ENCODE data around the gene TCF25. TPM values are rescaled to one million over a fixed set of nuclear protein-coding genes. Genes with fewer than 3 reads are reported as not detected.
"Not testable (repeated sequence)": the region's sequence is repeated elsewhere in the genome, so short reads cannot be mapped to it uniquely, and the experiment has no call there.

The TCF25 gene
- total RNA-seq, 1 donor from 2014 or later: 83.8 TPM

DNA sequence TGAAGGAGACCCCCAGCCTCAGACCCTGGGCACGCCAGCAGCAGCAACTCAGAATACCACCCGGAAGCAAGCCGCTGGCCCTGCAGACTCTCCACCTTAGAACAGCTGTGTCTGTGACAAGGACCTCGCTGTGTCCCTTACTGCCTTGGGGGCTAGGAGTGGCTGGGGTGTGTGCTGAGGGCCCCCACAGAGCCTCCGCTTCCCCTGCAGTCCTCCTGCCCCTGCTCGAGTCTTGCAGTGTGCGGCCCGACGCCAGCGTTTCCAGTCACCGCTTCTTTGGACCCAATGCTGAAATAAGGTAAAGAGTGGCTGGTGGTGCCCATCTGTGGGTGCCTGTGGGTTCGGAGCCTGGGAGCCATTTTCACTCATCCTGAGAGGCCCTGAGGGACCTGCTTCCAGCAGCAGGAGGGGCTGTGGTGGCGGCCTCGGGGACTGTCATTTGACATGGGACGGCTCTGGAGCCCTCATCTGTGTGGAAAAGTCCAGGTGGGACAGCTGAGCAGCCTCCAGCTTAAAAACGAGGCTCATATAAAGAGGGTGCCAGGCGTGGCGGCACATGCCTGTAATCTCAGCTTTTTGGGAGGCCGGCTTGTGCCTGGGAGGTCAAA lies 30.6 kb downstream of the TCF25 start:
- no peak for DNase-seq (ENCODE audit: low spot score)

GRCh38 chr16:89904606-89905510 lies 31.5 kb downstream of the TCF25 start:
- DNase-seq (ENCODE audit: low spot score) (no peak), ATAC-seq (peak; percentile 8)

More for the DNA sequence above, 30.6 kb downstream of the TCF25 start:
- ATAC-seq: peak; percentile 8

- ATAC-seq (no peak), DNase-seq (ENCODE audit: low spot score) (no peak)
Observed at GRCh38 chr16:89905511-89906139, 32.2 kb downstream of the TCF25 start.

DNA sequence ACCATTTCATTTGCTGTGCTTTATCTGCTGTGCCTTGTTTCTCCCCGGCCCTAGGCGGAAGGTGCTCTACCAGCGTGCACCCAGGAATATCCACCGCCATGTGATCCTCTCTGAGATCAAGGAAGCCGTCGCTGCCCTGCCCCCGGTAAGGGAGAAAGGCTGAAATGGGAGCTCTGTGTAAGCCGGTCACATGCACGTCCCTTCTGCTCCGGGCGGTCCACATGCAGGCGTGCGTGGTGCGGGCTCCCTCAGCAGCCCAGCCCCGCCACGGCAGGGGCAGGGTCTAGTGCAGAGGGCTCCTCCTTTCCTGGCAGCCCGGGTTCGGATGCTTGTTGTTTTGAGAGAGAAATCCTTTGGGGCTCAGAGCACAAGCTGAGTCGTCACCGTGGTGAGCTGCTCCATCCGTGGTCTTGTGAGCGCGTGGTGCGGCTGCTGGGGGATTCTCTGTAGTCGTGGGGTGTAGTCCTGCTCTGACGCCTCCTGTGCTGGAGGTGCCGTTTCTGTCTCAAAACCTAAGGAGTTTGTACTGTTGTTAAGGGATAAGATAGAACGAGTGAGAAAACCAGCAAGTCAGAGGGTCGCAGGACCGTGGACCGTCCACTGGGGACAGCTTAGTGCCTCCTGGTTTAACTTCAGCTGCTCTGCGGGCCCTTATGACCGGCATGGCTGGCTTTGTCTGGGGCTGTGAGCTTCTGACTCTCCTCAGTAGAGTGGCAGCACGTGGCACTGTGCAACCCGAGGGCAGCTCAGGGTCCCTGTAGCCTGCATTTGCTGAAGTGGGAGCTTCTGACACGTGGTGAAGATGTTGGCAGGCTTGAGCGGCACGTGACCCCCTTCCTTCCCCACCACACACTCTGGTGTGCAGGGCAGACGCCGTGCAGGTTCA lies 33.0 kb downstream of the TCF25 start:
- no peak for DNase-seq (ENCODE audit: low spot score)
- no peak for ATAC-seq

DNA sequence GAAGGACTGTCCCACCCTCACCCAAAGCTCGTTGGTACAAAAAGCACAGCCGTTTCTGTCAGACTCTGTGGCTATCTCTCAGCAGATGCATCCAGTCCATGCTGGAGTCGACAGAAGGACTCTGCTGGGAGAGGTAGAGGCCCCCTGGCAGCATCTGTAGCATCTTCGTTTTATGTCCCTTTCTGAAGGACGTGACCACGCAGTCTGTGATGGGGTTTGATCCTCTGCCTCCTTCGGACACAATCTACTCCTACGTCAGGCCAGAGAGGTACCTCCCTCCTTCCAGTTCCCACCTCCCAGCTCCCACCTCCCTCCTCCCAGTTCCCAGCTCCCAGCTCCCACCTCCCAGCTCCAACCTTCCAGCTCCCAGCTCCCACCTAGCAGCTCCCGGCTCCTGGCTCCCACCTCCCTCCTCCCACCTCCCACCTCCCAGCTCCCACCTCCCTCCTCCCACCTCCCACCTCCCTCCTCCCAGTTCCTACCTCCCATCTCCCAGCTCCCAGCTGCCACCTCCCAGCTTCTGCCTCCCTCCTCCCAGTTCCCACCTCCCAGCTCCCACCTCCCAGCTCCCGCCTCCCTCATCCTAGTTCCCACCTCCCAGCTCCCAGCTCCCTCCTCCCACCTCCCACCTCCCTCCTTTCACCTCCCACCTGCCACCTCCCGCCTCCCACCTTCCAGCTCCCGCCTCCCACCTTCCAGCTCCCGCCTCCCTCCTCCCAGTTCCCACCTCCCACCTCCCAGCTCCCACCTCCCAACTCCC lies 33.8 kb downstream of the TCF25 start:
- DNase-seq (ENCODE audit: low spot score) (no peak), ATAC-seq (no peak)

DNA sequence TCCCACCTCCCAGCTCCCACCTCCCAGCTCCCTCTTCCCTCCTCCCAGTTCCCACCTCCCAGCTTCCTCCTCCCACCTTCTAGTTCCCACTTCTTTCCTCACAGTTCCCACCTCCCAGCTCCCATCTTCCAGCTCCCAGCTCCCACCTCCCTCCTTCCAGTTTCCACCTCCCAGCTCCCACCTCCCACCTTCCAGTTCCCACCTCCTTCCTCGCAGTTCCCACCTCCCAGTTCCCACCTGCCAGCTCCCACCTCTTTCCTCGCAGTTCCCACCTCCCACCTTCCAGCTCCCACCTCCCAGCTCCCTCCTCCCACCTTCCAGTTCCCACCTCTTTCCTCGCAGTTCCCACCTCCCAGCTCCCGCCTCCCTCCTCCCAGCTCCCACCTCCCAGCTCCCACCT lies 34.8 kb downstream of the TCF25 start:
- DNase-seq (ENCODE audit: low spot score) (no peak), ATAC-seq (no peak)

DNA sequence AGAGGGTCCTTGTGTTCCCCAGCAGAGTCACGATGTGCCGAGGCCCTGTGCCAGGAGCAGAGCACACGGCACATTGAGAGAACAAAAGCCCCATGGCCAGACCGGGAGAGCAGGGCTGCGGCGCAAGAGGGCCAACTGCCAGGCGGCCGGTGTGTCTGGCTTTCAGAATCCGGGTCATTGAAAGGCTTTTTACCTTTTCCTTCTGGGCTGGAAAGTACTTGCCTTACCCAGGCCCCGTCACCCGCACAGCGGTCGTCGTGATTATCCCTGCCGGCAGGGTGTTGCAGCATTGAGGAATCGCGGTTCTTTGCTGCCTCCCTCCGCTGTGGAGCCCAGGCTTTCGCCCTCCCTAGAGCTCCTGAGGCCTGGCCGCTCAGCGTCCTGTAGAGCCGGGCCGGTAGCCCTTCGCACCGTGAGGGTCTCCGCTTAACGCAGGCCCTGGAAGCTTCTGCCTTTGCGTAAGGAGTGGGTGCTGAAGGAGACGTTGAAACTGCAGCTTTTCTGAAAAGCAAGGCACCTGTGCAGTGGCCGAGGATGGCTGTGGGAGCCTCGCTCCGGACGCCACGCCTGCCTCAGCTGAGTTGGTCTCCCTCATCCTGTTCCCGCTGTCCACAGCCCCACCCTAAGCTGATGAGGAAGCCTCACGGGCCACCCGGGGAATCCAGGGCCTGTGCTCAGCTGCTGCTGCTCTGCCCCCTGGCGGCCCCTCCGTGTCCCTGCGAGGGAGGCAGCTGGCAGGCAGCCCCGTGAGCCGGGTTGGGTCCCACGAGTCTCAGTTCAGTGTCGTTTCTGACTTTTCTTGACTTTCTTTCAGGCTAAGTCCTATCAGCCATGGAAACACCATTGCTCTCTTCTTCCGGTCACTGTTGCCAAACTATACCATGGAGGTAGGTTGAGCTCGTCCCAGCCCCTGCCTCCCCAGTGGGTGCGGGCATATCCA lies 36.7 kb downstream of the TCF25 start:
- DNase-seq (ENCODE audit: low spot score) (peak; percentile 69), ATAC-seq (peak; percentile 81)

DNA sequence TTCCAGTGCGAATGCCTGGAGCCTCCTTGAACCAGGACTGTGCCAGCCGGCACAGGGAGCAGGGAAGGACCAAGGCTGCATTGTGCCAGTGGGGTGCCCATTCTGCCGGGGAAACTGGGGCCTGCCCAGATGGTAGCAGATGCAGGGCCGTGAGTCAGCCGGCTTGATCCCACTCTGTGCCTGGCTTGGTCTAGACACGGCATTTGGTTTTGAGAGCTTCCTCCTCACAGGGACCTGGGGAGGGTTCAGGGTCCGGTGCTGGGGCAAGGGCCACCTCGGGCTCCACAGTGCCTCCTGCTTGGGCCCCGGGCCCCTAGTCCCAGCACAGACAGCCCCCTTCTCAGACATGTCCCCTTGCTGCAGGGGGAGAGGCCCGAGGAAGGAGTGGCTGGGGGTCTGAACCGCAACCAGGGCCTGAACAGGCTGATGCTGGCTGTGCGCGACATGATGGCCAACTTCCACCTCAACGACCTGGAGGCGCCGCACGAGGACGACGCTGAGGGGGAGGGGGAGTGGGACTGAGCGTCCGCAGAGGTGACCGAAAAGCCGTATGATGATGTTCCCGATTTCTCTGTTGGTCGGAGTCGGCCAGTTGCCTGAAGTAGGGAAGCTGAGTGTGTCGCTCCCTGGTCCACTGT lies 37.4 kb downstream of the TCF25 start:
- no peak for DNase-seq (ENCODE audit: low spot score)

GRCh38 chr16:89911375-89911774 lies 38.0 kb downstream of the TCF25 start:
- DNase-seq (ENCODE audit: low spot score) (no peak), ATAC-seq (no peak)

More for the DNA sequence above, 37.4 kb downstream of the TCF25 start:
- no peak for ATAC-seq

GRCh38 chr16:89912143-89912542 lies 38.8 kb downstream of the TCF25 start:
- DNase-seq (ENCODE audit: low spot score): no peak

GRCh38 chr16:89912627-89913026 lies 39.2 kb downstream of the TCF25 start:
- ATAC-seq: no peak
- no peak for DNase-seq (ENCODE audit: low spot score)

More at GRCh38 chr16:89912143-89912542, 38.8 kb downstream of the TCF25 start:
- no peak for ATAC-seq

GRCh38 chr16:89913408-89914387 lies 40.3 kb downstream of the TCF25 start:
- DNase-seq (ENCODE audit: low spot score): no peak
- no peak for ATAC-seq

GRCh38 chr16:89914642-89915285 lies 41.4 kb downstream of the TCF25 start:
- ATAC-seq; DNase-seq (ENCODE audit: low spot score): not testable (repeated sequence)

DNA sequence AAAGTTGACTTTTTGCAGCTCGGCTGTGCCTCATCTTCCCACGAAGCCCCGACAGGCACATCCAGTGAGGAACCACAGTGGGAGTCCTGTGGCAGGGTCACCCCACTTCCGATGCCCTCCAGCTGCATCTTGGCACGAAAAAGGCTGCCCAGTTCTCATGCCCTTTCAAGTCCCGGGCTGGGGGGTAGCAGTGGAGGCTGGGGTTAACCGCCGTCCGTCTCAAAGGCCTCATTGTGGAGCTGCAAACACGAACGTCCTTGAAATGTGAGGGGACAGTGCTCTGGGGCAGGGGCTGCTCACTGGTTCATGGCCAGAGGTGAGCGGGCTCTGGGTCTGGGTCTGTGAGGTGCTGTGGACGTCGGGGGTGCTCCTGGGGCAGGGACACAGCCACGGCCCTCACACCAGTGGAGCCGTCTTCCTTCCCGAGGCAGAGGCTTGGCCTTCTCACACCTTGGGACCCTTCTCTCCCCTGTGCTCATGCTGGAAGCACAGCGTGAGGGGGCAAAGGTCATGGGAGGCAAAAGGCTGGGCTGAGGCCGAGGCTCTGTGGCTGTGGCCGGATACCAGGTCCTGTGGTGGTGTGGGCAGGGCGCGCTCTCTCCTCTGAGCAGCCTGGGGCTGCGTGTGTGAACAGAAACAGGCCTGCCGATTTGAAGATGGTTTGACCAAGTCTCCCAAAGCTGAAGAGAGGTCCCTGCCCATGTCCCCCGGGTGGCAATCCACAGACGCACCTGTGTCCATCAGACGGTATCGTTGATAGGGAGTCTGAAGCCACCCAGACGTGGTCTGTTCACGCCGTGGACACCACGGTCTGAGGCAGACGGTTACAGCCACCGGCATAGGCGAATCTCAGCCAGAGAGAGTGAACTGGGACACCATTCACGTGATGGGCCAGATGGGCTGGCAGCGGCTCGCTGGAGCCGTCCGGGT lies 42.2 kb downstream of the TCF25 start:
- ATAC-seq: peak; percentile 26
- DNase-seq (ENCODE audit: low spot score): no peak

GRCh38 chr16:89917773-89918452 lies 44.5 kb downstream of the TCF25 start:
- DNase-seq (ENCODE audit: low spot score) (no peak), ATAC-seq (peak; percentile 47)

All from left lobe of liver (tissue), 2 donors.